ENCODE results near the gene ALS2.

- TF ChIP-seq, protein P1, sequence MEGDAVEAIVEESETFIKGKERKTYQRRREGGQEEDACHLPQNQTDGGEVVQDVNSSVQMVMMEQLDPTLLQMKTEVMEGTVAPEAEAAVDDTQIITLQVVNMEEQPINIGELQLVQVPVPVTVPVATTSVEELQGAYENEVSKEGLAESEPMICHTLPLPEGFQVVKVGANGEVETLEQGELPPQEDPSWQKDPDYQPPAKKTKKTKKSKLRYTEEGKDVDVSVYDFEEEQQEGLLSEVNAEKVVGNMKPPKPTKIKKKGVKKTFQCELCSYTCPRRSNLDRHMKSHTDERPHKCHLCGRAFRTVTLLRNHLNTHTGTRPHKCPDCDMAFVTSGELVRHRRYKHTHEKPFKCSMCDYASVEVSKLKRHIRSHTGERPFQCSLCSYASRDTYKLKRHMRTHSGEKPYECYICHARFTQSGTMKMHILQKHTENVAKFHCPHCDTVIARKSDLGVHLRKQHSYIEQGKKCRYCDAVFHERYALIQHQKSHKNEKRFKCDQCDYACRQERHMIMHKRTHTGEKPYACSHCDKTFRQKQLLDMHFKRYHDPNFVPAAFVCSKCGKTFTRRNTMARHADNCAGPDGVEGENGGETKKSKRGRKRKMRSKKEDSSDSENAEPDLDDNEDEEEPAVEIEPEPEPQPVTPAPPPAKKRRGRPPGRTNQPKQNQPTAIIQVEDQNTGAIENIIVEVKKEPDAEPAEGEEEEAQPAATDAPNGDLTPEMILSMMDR (IDR thresholded peaks at IDR 0.05; ENCODE audit: control extremely low read depth in 1 of 3, insufficient read depth in 1 of 3, low read depth in 1 of 3, low read length in 3 of 3), result no peak
- no peak for TF ChIP-seq RAD21 (IDR thresholded peaks at IDR 0.05 in 1 of 2, conservative IDR thresholded peaks at IDR 0.05 in 1 of 2; ENCODE audit: low read depth in 2 of 2, low read length in 2 of 2)
- no peak for TF ChIP-seq POLR2A (IDR thresholded peaks at IDR 0.05; ENCODE audit: control extremely low read depth in 1 of 2, low read depth in 2 of 2, low read length in 2 of 2)
- no peak for TF ChIP-seq TAF1 (IDR thresholded peaks at IDR 0.05; ENCODE audit: low read depth, low read length)
- TF ChIP-seq YY1 (IDR thresholded peaks at IDR 0.05; ENCODE audit: low read depth, low read length), result no peak
- TF ChIP-seq CHD1 (IDR thresholded peaks at IDR 0.05; ENCODE audit: low read depth, low read length), result no peak
- no peak for TF ChIP-seq POLR2AphosphoS5 (IDR thresholded peaks at IDR 0.05; ENCODE audit: low read depth, low read length)
Measured at GRCh38 chr2:201807452-201807999, 26.8 kb upstream of the ALS2 start.

Data from H1 (cell line).